GM12878 (cell line): Measurements from ENCODE around the gene LTA. TPM values are rescaled to one million over a fixed set of nuclear protein-coding genes. Genes with fewer than 3 reads are reported as not detected.

Experiments used
- CBFB ChIP-seq: IDR thresholded peaks from 2 replicates; pipeline ENCODE4 v1.6.1; 2016; ENCODE audit warnings: antibody characterized with exemption, low read depth
- CREB1 ChIP-seq: IDR thresholded peaks from 2 replicates; pipeline ENCODE4 v1.6.1; 2012; ENCODE audit warnings: low read depth, mild to moderate bottlenecking, inconsistent platforms
- CUX1 ChIP-seq: IDR thresholded peaks from 2 replicates; pipeline ENCODE4 v1.6.1; 2012; ENCODE audit warnings: improper control_type of control experiment, low read depth, low read length; ENCODE audit not compliant: insufficient replicate concordance
- EP300 ChIP-seq, 2 experiments: fragments of 150-350 bp in 1 of 2; IDR thresholded peaks; 2 replicates each; pipeline ENCODE4 v1.6.1; 2011 to 2012; ENCODE audit warnings: low read depth in 2 of 2, low read length in 2 of 2, borderline replicate concordance in 1 of 2, improper control_type of control experiment in 1 of 2, inconsistent platforms in 1 of 2; ENCODE audit not compliant: control insufficient read depth in 1 of 2
- MAX ChIP-seq: IDR thresholded peaks from 2 replicates; pipeline ENCODE4 v1.6.1; 2012; ENCODE audit warnings: low read depth, low read length, improper control_type of control experiment
- MEF2A ChIP-seq: IDR thresholded peaks from 2 replicates; pipeline ENCODE4 v1.6.1; 2011; ENCODE audit warnings: low read depth, mild to moderate bottlenecking, low read length, moderate library complexity; ENCODE audit not compliant: insufficient read depth
- MEF2B ChIP-seq: fragments of 450-650 bp; IDR thresholded peaks from 2 replicates; pipeline ENCODE4 v1.6.1; 2018; ENCODE audit warnings: mild to moderate bottlenecking, moderate library complexity; ENCODE audit not compliant: partially characterized antibody, poor library complexity, severe bottlenecking
- MLLT1 ChIP-seq: fragments of 450-650 bp; IDR thresholded peaks from 2 replicates; pipeline ENCODE4 v1.6.1; 2016; ENCODE audit warnings: mild to moderate bottlenecking
- MTA3 ChIP-seq: IDR thresholded peaks from 2 replicates; pipeline ENCODE4 v1.6.1; 2012; ENCODE audit warnings: low read length, inconsistent platforms, borderline replicate concordance
- PBX3 ChIP-seq: IDR thresholded peaks from 2 replicates; pipeline ENCODE4 v1.6.1; 2011; ENCODE audit warnings: mild to moderate bottlenecking, low read depth, low read length, moderate library complexity; ENCODE audit not compliant: insufficient replicate concordance
- PKNOX1 ChIP-seq: fragments of 450-650 bp; IDR thresholded peaks from 2 replicates; pipeline ENCODE4 v1.6.1; 2016; ENCODE audit warnings: mild to moderate bottlenecking
- RELB ChIP-seq: fragments of 450-650 bp; IDR thresholded peaks from 2 replicates; pipeline ENCODE4 v1.6.1; 2017; ENCODE audit warnings: low read depth, mild to moderate bottlenecking, moderate library complexity
- SMAD1 ChIP-seq: fragments of 450-650 bp; IDR thresholded peaks from 2 replicates; pipeline ENCODE4 v1.6.1; 2018; ENCODE audit warnings: mild to moderate bottlenecking, low read depth; ENCODE audit not compliant: partially characterized antibody
- SUZ12 ChIP-seq: fragments of 200-600 bp; sonication (generic); IDR thresholded peaks from one replicate; pipeline ENCODE4 v1.6.1; 2018; ENCODE audit warnings: antibody characterized with exemption, mild to moderate bottlenecking; ENCODE audit not compliant: unreplicated experiment
- ZBED1 ChIP-seq: IDR thresholded peaks from 2 replicates; pipeline ENCODE4 v1.6.1; 2016; ENCODE audit warnings: borderline replicate concordance
- polyA plus RNA-seq, 11 experiments: library from polyadenylated mRNA; depleted of rRNA in 4 of 11; unstranded in 6 of 11; stranded (reverse) in 5 of 11; fragments of >200 nt; fragmentation: Nextera tagmentation in 4 of 11; fragmentation: Illumina TruSeq in 1 of 11; extraction: Ambion mirVana in 4 of 11; extraction: Trizol in 1 of 11; gene quantifications; 1 replicate in 1 of 11; 2 replicates in 10 of 11; pipeline versions ENCODE4 v1.2.1 to v1.2.3, GENCODE V29; 2011 to 2016; ENCODE audit warnings: inconsistent platforms in 2 of 11, missing spikeins in 2 of 11, low read depth in 1 of 11
- total RNA-seq, 4 experiments: library from RNA; depleted of rRNA in 3 of 4; stranded (reverse); fragments of >200 nt in 3 of 4; fragmentation: Illumina TruSeq in 1 of 4; extraction: Trizol in 1 of 4; gene quantifications; 2 replicates each; pipeline versions ENCODE4 v1.2.1 to v1.2.3, GENCODE V29; 2013 to 2021

Gene LTA
- total and polyA plus RNA-seq, 10 of the 15 experiments (the other 5 are each of a cell fraction or from before 2014, with no cell fraction given) = 27.5 to 100 (median 75.1) TPM

GRCh38 chr6:31572041-31572911, at the start of gene LTA (continued):
- TF ChIP-seq RELB (peak; percentile 50; the same call in 1 of the 2 replicates), MTA3 (no peak), CBFB (peak; percentile 71), SUZ12 (no peak), MAX (0 out of 2 replicates have a peak, but pooled peaks have one; percentile 56), PBX3 (peak; percentile 63), MEF2B (peak; percentile 40), CUX1 (no peak), PKNOX1 (peak; percentile 93), SMAD1 (no peak), CREB1 (no peak), EP300 (IDR thresholded peaks at IDR 0.05; ENCODE audit: borderline replicate concordance in 1 of 2, control insufficient read depth in 1 of 2, low read depth in 2 of 2, low read length in 2 of 2) (0 out of 4 replicates have a peak, but pooled peaks of 1 of the 2 experiments have one; percentile 8), ZBED1 (0 out of 2 replicates have a peak, but pooled peaks have one; percentile 40), MEF2A (no peak), MLLT1 (peak; percentile 90)
